GM23338 (cell line): ENCODE measurements around the gene GDPD4. TPM values are rescaled to one million over a fixed set of nuclear protein-coding genes. Genes with fewer than 3 reads are reported as not detected.

ENCODE experiments used
- ATAC-seq: fragments of 200-7000 bp; cut with Tn5 transposase; 3 replicates; pipeline ENCODE4 v1.9.1; 2020
- DNase-seq: peaks from one replicate; pipeline ENCODE4 v3.0.0-alpha.2; 2015; ENCODE audit warnings: low spot score
- H2AFZ ChIP-seq: fragments of 200-600 bp; sonication (generic); 2 replicates; pipeline ENCODE4 v1.8.0; 2016; ENCODE audit warnings: antibody characterized with exemption, mild to moderate bottlenecking, moderate library complexity
- H3F3A ChIP-seq: fragments of 200-600 bp; sonication (generic); replicated peaks from 2 replicates; pipeline ENCODE4 v1.8.0; 2017; ENCODE audit warnings: antibody characterized with exemption, mixed run types, low read depth
- H3K27ac ChIP-seq: fragments of 200-600 bp; sonication (generic); 2 replicates; pipeline ENCODE4 v1.6.1; 2016; ENCODE audit warnings: low read depth
- H3K27me3 ChIP-seq: fragments of 200-600 bp; sonication (generic); 2 replicates; pipeline ENCODE4 v1.8.0; 2016; ENCODE audit warnings: mild to moderate bottlenecking, mixed run types, moderate library complexity; ENCODE audit not compliant: insufficient read depth
- H3K36me3 ChIP-seq: fragments of 200-600 bp; sonication (generic); 2 replicates; pipeline ENCODE4 v1.8.0; 2016; ENCODE audit warnings: mild to moderate bottlenecking; ENCODE audit not compliant: insufficient read depth
- H3K4me1 ChIP-seq: fragments of 200-600 bp; sonication (generic); 2 replicates; pipeline ENCODE4 v1.8.0; 2016; ENCODE audit warnings: mild to moderate bottlenecking, moderate library complexity; ENCODE audit not compliant: insufficient read depth
- H3K4me2 ChIP-seq: fragments of 200-600 bp; sonication (generic); 2 replicates; pipeline ENCODE4 v1.7.1; 2017; ENCODE audit warnings: mixed run types
- H3K4me3 ChIP-seq: fragments of 200-600 bp; sonication (generic); 2 replicates; pipeline ENCODE4 v1.6.1; 2016; ENCODE audit warnings: mixed run types
- H3K79me2 ChIP-seq: fragments of 200-600 bp; sonication (generic); replicated peaks from 2 replicates; pipeline ENCODE4 v1.8.0; 2017; ENCODE audit warnings: mild to moderate bottlenecking; ENCODE audit not compliant: insufficient read depth
- H3K9me2 ChIP-seq: fragments of 200-600 bp; sonication (generic); 2 replicates; pipeline ENCODE4 v1.8.0; 2017; ENCODE audit not compliant: insufficient read depth
- H4K20me1 ChIP-seq: fragments of 200-600 bp; sonication (generic); replicated peaks from 2 replicates; pipeline ENCODE4 v1.8.0; 2017; ENCODE audit warnings: mild to moderate bottlenecking; ENCODE audit not compliant: insufficient read depth
- H3K27ac Mint-ChIP-seq: 2 replicates; pipeline ENCODE4 v1.8.0; 2020; ENCODE audit warnings: inconsistent platforms, mild to moderate bottlenecking, moderate library complexity, mixed read lengths
- H3K27me3 Mint-ChIP-seq: 3 replicates; pipeline ENCODE4 v1.8.0; 2022; ENCODE audit warnings: low read depth, mild to moderate bottlenecking, moderate library complexity, mixed read lengths, inconsistent platforms; ENCODE audit not compliant: insufficient read depth, poor library complexity
- H3K36me3 Mint-ChIP-seq: 3 replicates; pipeline ENCODE4 v1.8.0; 2021; ENCODE audit warnings: low read depth, mild to moderate bottlenecking, inconsistent platforms, moderate library complexity, mixed read lengths
- H3K4me1 Mint-ChIP-seq: 3 replicates; pipeline ENCODE4 v1.8.0; 2020; ENCODE audit warnings: mild to moderate bottlenecking, inconsistent platforms, mixed read lengths
- H3K4me3 Mint-ChIP-seq: 3 replicates; pipeline ENCODE4 v1.8.0; 2021; ENCODE audit warnings: moderate library complexity, mild to moderate bottlenecking, inconsistent platforms, mixed read lengths
- H3K9me3 Mint-ChIP-seq: 3 replicates; pipeline ENCODE4 v1.8.0; 2020; ENCODE audit warnings: moderate library complexity, mild to moderate bottlenecking, inconsistent platforms, mixed read lengths
- CTCF ChIP-seq, 2 experiments: fragments of 200-600 bp in 1 of 2; sonication (generic) in 1 of 2; conservative IDR thresholded peaks; 2 replicates each; pipeline versions ENCODE4 v1.5.1 to v1.6.1; 2016 to 2017; ENCODE audit warnings: antibody characterized with exemption in 2 of 2, low read depth in 2 of 2, mild to moderate bottlenecking in 2 of 2, moderate library complexity in 1 of 2
- ETS1 ChIP-seq: IDR thresholded peaks from 2 replicates; pipeline ENCODE4 v1.6.1; 2016; ENCODE audit warnings: antibody characterized with exemption
- EZH2 ChIP-seq: fragments of 200-600 bp; sonication (generic); IDR thresholded peaks from one replicate; pipeline ENCODE4 v1.8.0; 2017; ENCODE audit warnings: antibody characterized with exemption, mild to moderate bottlenecking, low read depth; ENCODE audit not compliant: unreplicated experiment
- EZH2phosphoT487 ChIP-seq: fragments of 200-600 bp; sonication (generic); IDR thresholded peaks from one replicate; pipeline ENCODE4 v1.8.1; 2018; ENCODE audit warnings: antibody characterized with exemption; ENCODE audit not compliant: unreplicated experiment
- JUNB ChIP-seq: IDR thresholded peaks from one replicate; pipeline ENCODE4 v1.6.1; 2016; ENCODE audit warnings: antibody characterized with exemption; ENCODE audit not compliant: unreplicated experiment
- STAT1 ChIP-seq: IDR thresholded peaks from one replicate; pipeline ENCODE4 v1.6.1; 2016; ENCODE audit warnings: antibody characterized with exemption; ENCODE audit not compliant: unreplicated experiment
- ZNF331 ChIP-seq: fragments of 250-450 bp; sonication (Bioruptor Pico); IDR thresholded peaks from 2 replicates; pipeline ENCODE4 v1.5.0; 2020; ENCODE audit warnings: low read depth, mild to moderate bottlenecking, moderate library complexity
- ZNF462 ChIP-seq: fragments of 250-450 bp; sonication (Bioruptor Pico); IDR thresholded peaks from 2 replicates; pipeline ENCODE4 v1.5.0; 2020; ENCODE audit warnings: mild to moderate bottlenecking, moderate library complexity
- polyA plus RNA-seq: library from polyadenylated mRNA; unstranded; fragments of >200 nt; fragmentation: Nextera tagmentation; extraction: Ambion mirVana; gene quantifications from 2 replicates; pipeline ENCODE4 v1.2.1, GENCODE V29; 2016
- total RNA-seq: library from RNA; depleted of rRNA; stranded (reverse); fragments of >200 nt; shearing (Covaris generic); gene quantifications from 2 replicates; pipeline ENCODE4 v1.2.3, GENCODE V29; 2014

The GDPD4 gene
- total and polyA plus RNA-seq, 2 experiments from 2014 or later, result not detected

- no peak for TF ChIP-seq EZH2
- TF ChIP-seq ZNF331 (CRISPR knock-in tag), result no peak
These were observed 10.6 kb upstream of the GDPD4 start (continued) for GRCh38 chr11:77312107-77312506.

- no peaks in the 10 kb centered on the region for H3K36me3 Mint-ChIP-seq
- H4K20me1 ChIP-seq, result no peaks in the 10 kb centered on the region
- no peak overlapping the region for H3K27ac ChIP-seq
- ATAC-seq (no peak), DNase-seq (no peak)
- no peaks in the 10 kb centered on the region for H3K36me3 ChIP-seq
- H3K4me3 Mint-ChIP-seq, result no peak overlapping the region
- no peak overlapping the region for H3K4me2 ChIP-seq
- no peaks in the 10 kb centered on the region for H3F3A ChIP-seq
- peaks cover 5% of the 10 kb centered on the region for H3K27me3 Mint-ChIP-seq
- H3K4me1 ChIP-seq, result 0 out of 2 replicates have a peak, but pooled peaks cover 4% of the 10 kb centered on the region
- no peak overlapping the region for H2AFZ ChIP-seq
- no peak overlapping the region for H3K4me3 ChIP-seq
- TF ChIP-seq STAT1 (no peak), EZH2phosphoT487 (no peak), EZH2 (no peak), ZNF462 (CRISPR knock-in tag) (no peak), JUNB (no peak), CTCF (conservative IDR thresholded peaks at IDR 0.05; ENCODE audit: low read depth in 2 of 2) (no peak), ETS1 (no peak)
- no peaks in the 10 kb centered on the region for H3K79me2 ChIP-seq
- H3K4me1 Mint-ChIP-seq, result peaks cover 9% of the 10 kb centered on the region
- H3K27me3 ChIP-seq, result no peaks in the 10 kb centered on the region
- no peak overlapping the region for H3K27ac Mint-ChIP-seq
- H3K9me2 ChIP-seq, result no peaks in the 10 kb centered on the region
- no peaks in the 10 kb centered on the region for H3K9me3 Mint-ChIP-seq
These were observed 10.2 kb upstream of the GDPD4 start for GRCh38 chr11:77311701-77312100.
